GM12878 (cell line): Measurements from ENCODE around the gene AKAP8.
A peak's percentile ranks its signal among the peaks of the same experiment; 100 is the strongest.

Experiments
- CREB1 ChIP-seq: IDR thresholded peaks from 2 replicates; pipeline ENCODE4 v1.6.1; 2012; ENCODE audit warnings: low read depth, mild to moderate bottlenecking, inconsistent platforms
- HDAC2 ChIP-seq: fragments of 200-600 bp; sonication (generic); IDR thresholded peaks from 2 replicates; pipeline ENCODE4 v1.6.1; 2017
- JUND ChIP-seq: IDR thresholded peaks from 2 replicates; pipeline ENCODE4 v1.6.1; 2012; ENCODE audit warnings: low read depth, mild to moderate bottlenecking, low read length, improper control_type of control experiment, moderate library complexity
- POLR2A ChIP-seq: IDR thresholded peaks from 2 replicates; pipeline ENCODE4 v1.6.1; 2011; ENCODE audit warnings: low read depth, mild to moderate bottlenecking, low read length
- YY1 ChIP-seq: IDR thresholded peaks from 2 replicates; pipeline ENCODE4 v1.6.1; 2011; ENCODE audit warnings: low read depth, mild to moderate bottlenecking, low read length
- ZNF217 ChIP-seq: fragments of 450-650 bp; IDR thresholded peaks from 2 replicates; pipeline ENCODE4 v1.6.1; 2017; ENCODE audit warnings: antibody characterized with exemption, mild to moderate bottlenecking
- TF ChIP-seq, protein P1 (sequence below), 3 experiments: IDR thresholded peaks in 2 of 3; conservative IDR thresholded peaks in 1 of 3; 2 replicates each; pipeline ENCODE4 v1.5.1; 2011; ENCODE audit warnings: low read depth in 3 of 3, low read length in 3 of 3, mild to moderate bottlenecking in 3 of 3, control low read depth in 2 of 3, moderate library complexity in 2 of 3, inconsistent platforms in 1 of 3, mixed read lengths in 1 of 3; ENCODE audit not compliant: control insufficient read depth in 2 of 3, insufficient read depth in 1 of 3; ENCODE audit errors: extremely low read depth in 1 of 3
- TF ChIP-seq, protein P2 (sequence below): IDR thresholded peaks from 2 replicates; pipeline ENCODE4 v1.6.1; 2012; ENCODE audit warnings: low read depth, low read length, improper control_type of control experiment

DNA sequence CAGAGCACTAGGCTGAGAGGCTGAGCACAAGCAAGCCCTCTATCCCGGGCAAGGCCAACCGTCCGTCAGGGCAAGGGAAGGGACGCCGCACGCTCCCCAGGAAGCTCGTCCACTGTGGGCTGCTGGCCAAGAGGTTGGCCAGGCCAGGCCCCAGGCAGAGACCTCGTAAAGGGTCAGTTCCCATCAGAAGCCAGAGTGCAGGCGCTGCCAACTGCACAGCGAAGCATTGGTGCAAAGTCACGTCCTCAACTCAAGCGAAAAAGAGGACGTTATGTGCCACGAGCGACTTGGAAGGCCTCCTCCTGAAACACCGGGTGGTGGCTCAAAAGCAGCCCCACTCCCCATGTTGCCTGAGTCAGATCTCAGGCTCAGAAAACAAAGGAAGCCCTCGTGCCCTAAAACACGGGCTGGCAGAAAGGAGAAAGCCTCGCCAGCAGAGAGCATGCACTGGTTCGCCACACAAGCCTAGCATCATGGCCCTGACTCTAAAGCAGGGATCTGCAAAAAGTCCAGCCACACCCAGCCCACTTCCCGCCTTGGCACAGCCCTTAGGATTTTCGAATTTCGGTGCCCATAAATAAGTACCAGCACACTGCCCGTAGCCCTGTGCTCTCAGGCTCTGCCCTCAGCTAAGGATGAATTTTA lies 4.7 kb downstream of the AKAP8 start:
- TF ChIP-seq, protein P1, sequence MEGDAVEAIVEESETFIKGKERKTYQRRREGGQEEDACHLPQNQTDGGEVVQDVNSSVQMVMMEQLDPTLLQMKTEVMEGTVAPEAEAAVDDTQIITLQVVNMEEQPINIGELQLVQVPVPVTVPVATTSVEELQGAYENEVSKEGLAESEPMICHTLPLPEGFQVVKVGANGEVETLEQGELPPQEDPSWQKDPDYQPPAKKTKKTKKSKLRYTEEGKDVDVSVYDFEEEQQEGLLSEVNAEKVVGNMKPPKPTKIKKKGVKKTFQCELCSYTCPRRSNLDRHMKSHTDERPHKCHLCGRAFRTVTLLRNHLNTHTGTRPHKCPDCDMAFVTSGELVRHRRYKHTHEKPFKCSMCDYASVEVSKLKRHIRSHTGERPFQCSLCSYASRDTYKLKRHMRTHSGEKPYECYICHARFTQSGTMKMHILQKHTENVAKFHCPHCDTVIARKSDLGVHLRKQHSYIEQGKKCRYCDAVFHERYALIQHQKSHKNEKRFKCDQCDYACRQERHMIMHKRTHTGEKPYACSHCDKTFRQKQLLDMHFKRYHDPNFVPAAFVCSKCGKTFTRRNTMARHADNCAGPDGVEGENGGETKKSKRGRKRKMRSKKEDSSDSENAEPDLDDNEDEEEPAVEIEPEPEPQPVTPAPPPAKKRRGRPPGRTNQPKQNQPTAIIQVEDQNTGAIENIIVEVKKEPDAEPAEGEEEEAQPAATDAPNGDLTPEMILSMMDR (IDR thresholded peaks at IDR 0.05 in 2 of 3, conservative IDR thresholded peaks at IDR 0.05 in 1 of 3; ENCODE audit: control insufficient read depth in 2 of 3, extremely low read depth in 1 of 3, insufficient read depth in 1 of 3, low read depth in 3 of 3, low read length in 3 of 3) = no peak
- TF ChIP-seq, protein P2, sequence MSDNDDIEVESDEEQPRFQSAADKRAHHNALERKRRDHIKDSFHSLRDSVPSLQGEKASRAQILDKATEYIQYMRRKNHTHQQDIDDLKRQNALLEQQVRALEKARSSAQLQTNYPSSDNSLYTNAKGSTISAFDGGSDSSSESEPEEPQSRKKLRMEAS = no peak
- TF ChIP-seq POLR2A (peak; percentile 46; the same call in 1 of the 2 replicates), ZNF217 (no peak), JUND (no peak), CREB1 (no peak), YY1 (no peak), HDAC2 (no peak)
